ENCODE data around the gene GNPTG.
"Not testable (repeated sequence)": the region's sequence is repeated elsewhere in the genome, so short reads cannot be mapped to it uniquely, and the experiment has no call there.

Gene GNPTG

GRCh38 chr16:1320097-1320496, 31.6 kb upstream of the GNPTG start:
- DNase-seq, result no peak

GRCh38 chr16:1320658-1321240, 31.0 kb upstream of the GNPTG start:
- DNase-seq, result no peak

- no peak for DNase-seq
Measured at GRCh38 chr16:1322407-1322806, 29.3 kb upstream of the GNPTG start.

- no peak for DNase-seq
Measured at GRCh38 chr16:1323296-1324239, 28.2 kb upstream of the GNPTG start.

- DNase-seq, result no peak
Measured at GRCh38 chr16:1324286-1324826, 27.4 kb upstream of the GNPTG start.

GRCh38 chr16:1325261-1325660, 26.5 kb upstream of the GNPTG start:
- no peak for DNase-seq

GRCh38 chr16:1325673-1326371, 25.9 kb upstream of the GNPTG start:
- DNase-seq, result no peak

GRCh38 chr16:1326391-1326790, 25.3 kb upstream of the GNPTG start:
- DNase-seq, result no peak

GRCh38 chr16:1326946-1327618, 24.6 kb upstream of the GNPTG start:
- DNase-seq, result no peak

- no peak for DNase-seq
Measured at GRCh38 chr16:1327619-1327947, 24.1 kb upstream of the GNPTG start.

- DNase-seq, result not testable (repeated sequence)
Measured at GRCh38 chr16:1328136-1328535, 23.6 kb upstream of the GNPTG start.

- not testable (repeated sequence) for DNase-seq
Measured at GRCh38 chr16:1328961-1329360, 22.8 kb upstream of the GNPTG start.

- no peak for DNase-seq
Measured at GRCh38 chr16:1330260-1330914, 21.3 kb upstream of the GNPTG start.

GRCh38 chr16:1330931-1331711, 20.6 kb upstream of the GNPTG start:
- DNase-seq, result no peak

- no peak for DNase-seq
Measured at GRCh38 chr16:1331712-1332617, 19.8 kb upstream of the GNPTG start.

- no peak for DNase-seq
Measured at GRCh38 chr16:1332618-1333148, 19.0 kb upstream of the GNPTG start.

GRCh38 chr16:1333149-1333812, 18.4 kb upstream of the GNPTG start, which contains the start of gene BAIAP3:
Gene BAIAP3, plus strand, starts transcription at chr16:1333645. Its CDS starts 4,905 bp downstream, at chr16:1338550.
- no peak for DNase-seq

- no peak for DNase-seq
Measured at GRCh38 chr16:1333854-1334700, 17.7 kb upstream of the GNPTG start.

- DNase-seq, result no peak
Measured at GRCh38 chr16:1334739-1335138, 17.0 kb upstream of the GNPTG start.
